ENCODE measurements around the gene HEATR9. TPM values are rescaled to one million over a fixed set of nuclear protein-coding genes. Genes with fewer than 3 reads are reported as not detected.

The HEATR9 gene
- total and polyA plus RNA-seq, 3 donors from 2014 or later: 6.1 to 28.3 (median 7.8) TPM

DNA sequence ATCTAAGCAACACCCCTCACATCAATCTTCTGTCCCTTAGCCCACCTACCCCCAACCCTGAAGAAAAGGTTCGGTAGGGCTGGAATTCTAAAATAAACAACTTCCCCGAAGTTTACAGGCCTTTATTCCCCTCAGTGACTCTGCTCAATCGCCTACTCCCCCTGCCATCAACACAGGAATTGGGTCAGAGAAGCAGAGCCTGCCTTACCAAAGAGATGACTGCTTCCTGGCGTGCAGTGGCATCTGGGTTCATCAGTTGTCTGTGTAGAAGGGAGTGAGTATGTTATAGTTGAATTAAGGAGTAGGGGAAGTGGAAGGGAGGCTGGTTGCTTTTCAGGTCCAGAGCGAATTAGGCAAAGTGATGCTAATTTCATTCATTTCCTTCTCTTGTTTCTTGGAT is 12.7 kb downstream of the HEATR9 start:
- intact Hi-C loops (cut with DNase I; ENCODE audit: low total_unique reads): no loop called here
- no peaks in the 10 kb centered on the region for H3K27me3 ChIP-seq
- no peak overlapping the region for H3K4me3 ChIP-seq
- no peak overlapping the region for H3K27ac ChIP-seq
- TF ChIP-seq, protein P1, sequence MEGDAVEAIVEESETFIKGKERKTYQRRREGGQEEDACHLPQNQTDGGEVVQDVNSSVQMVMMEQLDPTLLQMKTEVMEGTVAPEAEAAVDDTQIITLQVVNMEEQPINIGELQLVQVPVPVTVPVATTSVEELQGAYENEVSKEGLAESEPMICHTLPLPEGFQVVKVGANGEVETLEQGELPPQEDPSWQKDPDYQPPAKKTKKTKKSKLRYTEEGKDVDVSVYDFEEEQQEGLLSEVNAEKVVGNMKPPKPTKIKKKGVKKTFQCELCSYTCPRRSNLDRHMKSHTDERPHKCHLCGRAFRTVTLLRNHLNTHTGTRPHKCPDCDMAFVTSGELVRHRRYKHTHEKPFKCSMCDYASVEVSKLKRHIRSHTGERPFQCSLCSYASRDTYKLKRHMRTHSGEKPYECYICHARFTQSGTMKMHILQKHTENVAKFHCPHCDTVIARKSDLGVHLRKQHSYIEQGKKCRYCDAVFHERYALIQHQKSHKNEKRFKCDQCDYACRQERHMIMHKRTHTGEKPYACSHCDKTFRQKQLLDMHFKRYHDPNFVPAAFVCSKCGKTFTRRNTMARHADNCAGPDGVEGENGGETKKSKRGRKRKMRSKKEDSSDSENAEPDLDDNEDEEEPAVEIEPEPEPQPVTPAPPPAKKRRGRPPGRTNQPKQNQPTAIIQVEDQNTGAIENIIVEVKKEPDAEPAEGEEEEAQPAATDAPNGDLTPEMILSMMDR (IDR thresholded peaks at IDR 0.05): no peak
- no peak for TF ChIP-seq POLR2A (IDR thresholded peaks at IDR 0.05)
- WGBS, 2 donors: 73 to 80% methylated on average over 5 of the region's 5 CpGs
- H3K9me3 ChIP-seq: no peaks in the 10 kb centered on the region
- no peak for DNase-seq
- no peaks in the 10 kb centered on the region for H3K36me3 ChIP-seq (ENCODE audit: low read depth, missing control alignments)
- no peaks in the 10 kb centered on the region for H3K4me1 ChIP-seq

GRCh38 chr17:35849469-35850348 is 19.0 kb downstream of the HEATR9 start:
- H3K36me3 ChIP-seq (ENCODE audit: low read depth, missing control alignments): no peaks in the 10 kb centered on the region
- intact Hi-C loops (cut with DNase I; ENCODE audit: low total_unique reads): no loop called here
- peak; percentile 62 for DNase-seq
- H3K4me3 ChIP-seq: no peak overlapping the region
- WGBS, 2 donors: 66 to 72% methylated on average over 7 of the region's 7 CpGs
- H3K9me3 ChIP-seq: no peaks in the 10 kb centered on the region
- H3K27ac ChIP-seq: no peak overlapping the region
- no peaks in the 10 kb centered on the region for H3K4me1 ChIP-seq
- TF ChIP-seq, protein P1 (IDR thresholded peaks at IDR 0.05): peak; percentile 64 to 84 (median 70)
- TF ChIP-seq POLR2A (IDR thresholded peaks at IDR 0.05): no peak
- H3K27me3 ChIP-seq: no peaks in the 10 kb centered on the region

DNA sequence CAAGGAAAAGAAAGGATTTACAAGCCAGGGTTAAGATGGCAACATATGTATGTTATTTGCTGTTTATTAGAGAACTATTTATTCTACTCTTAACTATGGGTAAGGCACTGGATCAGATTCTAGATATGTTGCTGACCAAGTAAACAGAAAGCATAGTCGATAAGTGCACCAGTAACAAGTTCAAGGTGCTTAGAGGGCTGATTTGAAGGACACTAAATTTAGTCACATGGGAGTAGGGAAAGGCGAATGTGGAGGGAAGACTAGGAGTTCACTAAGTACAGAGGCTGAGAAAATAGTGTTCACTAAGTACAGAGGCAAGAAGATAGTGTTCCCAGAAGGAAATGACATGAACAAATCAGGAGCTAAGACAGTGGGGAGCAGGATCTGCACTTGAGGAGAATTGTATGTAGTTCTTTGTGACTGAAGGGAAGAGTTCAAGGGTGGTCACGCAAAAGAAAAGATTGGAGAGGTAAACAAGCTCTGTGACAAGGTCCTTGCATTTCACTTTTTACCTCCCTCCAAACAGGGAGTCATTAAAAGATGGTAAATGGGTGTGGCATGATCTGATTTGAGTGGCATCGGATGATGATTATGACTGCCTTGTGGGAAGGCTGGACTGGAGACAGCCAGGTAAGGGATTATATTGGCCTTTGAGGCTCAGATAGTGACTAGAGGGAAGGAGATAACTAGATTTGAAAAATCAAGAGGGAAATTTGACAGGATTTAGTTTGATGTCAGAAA is 20.9 kb downstream of the HEATR9 start:
- Histone ChIP-seq H3K36me3 (ENCODE audit: low read depth, missing control alignments) (no peaks in the 10 kb centered on the region), H3K4me1 (no peaks in the 10 kb centered on the region), H3K27me3 (no peaks in the 10 kb centered on the region), H3K9me3 (no peaks in the 10 kb centered on the region), H3K27ac (no peak overlapping the region), H3K4me3 (no peak overlapping the region)
- TF ChIP-seq POLR2A (IDR thresholded peaks at IDR 0.05): no peak
- TF ChIP-seq, protein P1 (IDR thresholded peaks at IDR 0.05): no peak
- intact Hi-C loops (cut with DNase I; ENCODE audit: low total_unique reads): no loop called here
- 56 to 60% methylated on average over 4 of the region's 4 CpGs for WGBS, 2 donors
- DNase-seq: no peak

DNA sequence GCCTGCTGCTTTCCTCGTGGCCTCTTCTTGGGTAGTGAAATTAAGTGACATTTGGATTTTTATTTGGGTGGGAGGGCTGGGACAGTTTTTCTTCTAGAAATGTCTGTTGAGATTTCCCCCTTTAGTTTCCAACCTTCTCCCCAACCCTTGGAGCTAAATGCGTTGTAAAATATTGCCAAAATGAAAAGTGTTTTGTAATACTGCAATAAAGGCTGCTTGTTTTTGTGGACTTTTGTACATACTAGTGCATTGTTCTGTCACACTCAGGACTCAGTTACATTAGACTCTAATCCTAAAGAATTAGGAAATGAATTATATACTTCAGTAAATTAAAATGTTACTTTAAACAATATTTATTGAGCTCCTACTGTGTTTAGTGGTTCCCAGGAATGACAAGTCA is 21.7 kb downstream of the HEATR9 start:
- H3K4me3 ChIP-seq: no peak overlapping the region
- H3K27me3 ChIP-seq: no peaks in the 10 kb centered on the region
- WGBS, 2 donors: 68 to 76% methylated on average over 2 of the region's 2 CpGs
- H3K9me3 ChIP-seq: no peaks in the 10 kb centered on the region
- H3K36me3 ChIP-seq (ENCODE audit: low read depth, missing control alignments): no peaks in the 10 kb centered on the region
- H3K4me1 ChIP-seq: no peaks in the 10 kb centered on the region
- DNase-seq: no peak
- intact Hi-C loops (cut with DNase I; ENCODE audit: low total_unique reads): no loop called here
- TF ChIP-seq, protein P1 (IDR thresholded peaks at IDR 0.05): no peak
- TF ChIP-seq POLR2A (IDR thresholded peaks at IDR 0.05): no peak
- no peak overlapping the region for H3K27ac ChIP-seq

Measured in testis (tissue), 3 donors.